Inferior parietal cortex (tissue), 1 donor: ENCODE data around the gene OR14K1.
"Not testable (repeated sequence)": the region's sequence is repeated elsewhere in the genome, so short reads cannot be mapped to it uniquely, and the experiment has no call there.

Experiments
- DNase-seq: peaks from one replicate; pipeline ENCODE4 v3.0.0-alpha.2; 2016; ENCODE audit errors: extremely low spot score

Gene OR14K1

GRCh38 chr1:247738315-247738714, at the start of gene OR14K1:
OR14K1 (plus strand) TSS chr1:247738615; CDS start chr1:247738615, 0 bp downstream.
- DNase-seq = no peak

GRCh38 chr1:247701338-247701737, 37.1 kb upstream of the OR14K1 start:
- DNase-seq = no peak

- not testable (repeated sequence) for DNase-seq
Observed at GRCh38 chr1:247710681-247711080, 27.7 kb upstream of the OR14K1 start.

GRCh38 chr1:247713753-247714152, 24.7 kb upstream of the OR14K1 start:
- no peak for DNase-seq

GRCh38 chr1:247716546-247716945, 21.9 kb upstream of the OR14K1 start, which contains the start of gene OR6F1:
OR6F1 (minus strand) TSS chr1:247716646; CDS start chr1:247712755, 3,891 bp downstream.
- no peak for DNase-seq

GRCh38 chr1:247721222-247721621, 17.2 kb upstream of the OR14K1 start:
- DNase-seq = no peak

GRCh38 chr1:247740721-247741120, 2.3 kb downstream of the OR14K1 start:
- no peak for DNase-seq

- DNase-seq = no peak
Observed at GRCh38 chr1:247741756-247742155, 3.3 kb downstream of the OR14K1 start.

- not testable (repeated sequence) for DNase-seq
Observed at GRCh38 chr1:247742215-247742760, 3.9 kb downstream of the OR14K1 start.

- DNase-seq = no peak
Observed at GRCh38 chr1:247746391-247746935, 8.0 kb downstream of the OR14K1 start.

- no peak for DNase-seq
Observed at GRCh38 chr1:247747616-247748015, 9.2 kb downstream of the OR14K1 start.

GRCh38 chr1:247748041-247748440, 9.6 kb downstream of the OR14K1 start, which contains the start of gene OR14A2:
OR14A2 (minus strand) TSS chr1:247748141.
- no peak for DNase-seq

GRCh38 chr1:247749870-247750269, 11.5 kb downstream of the OR14K1 start:
- DNase-seq = no peak

GRCh38 chr1:247754311-247754710, 15.9 kb downstream of the OR14K1 start:
- not testable (repeated sequence) for DNase-seq

- DNase-seq = no peak
Observed at GRCh38 chr1:247760456-247760855, 22.0 kb downstream of the OR14K1 start, which contains the start of gene OR1C1. OR1C1 (minus strand) TSS chr1:247760556; CDS start chr1:247758406, 2,150 bp downstream.

- no peak for DNase-seq
Observed at GRCh38 chr1:247769603-247770002, 31.2 kb downstream of the OR14K1 start.
